Measurements from ENCODE around the gene ZMYND8. TPM values are rescaled to one million over a fixed set of nuclear protein-coding genes. Genes with fewer than 3 reads are reported as not detected.

Gene ZMYND8
- total and polyA plus RNA-seq, 10 of the 15 experiments (the other 5 are each of a cell fraction or from before 2014, with no cell fraction given): 12.9 to 54.8 (median 23.1) TPM

DNA sequence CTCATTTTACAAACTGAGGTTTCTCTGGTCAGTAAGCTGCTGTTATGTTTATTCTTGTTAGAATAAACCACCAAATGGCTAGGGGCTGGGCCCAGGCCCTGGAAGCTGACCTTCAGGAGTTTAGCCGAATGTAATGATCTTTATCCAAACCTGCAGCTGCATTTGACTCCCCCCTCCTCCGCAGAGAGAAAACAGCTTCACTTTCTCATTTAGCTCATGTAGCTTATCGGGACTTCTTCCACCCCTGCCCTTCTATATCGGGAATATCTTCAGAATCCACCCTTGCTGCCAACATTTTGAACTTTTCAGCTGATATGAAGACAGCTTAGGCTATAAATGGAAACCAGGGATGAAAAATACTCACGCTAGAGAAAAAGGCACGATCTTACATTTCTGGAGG, 102.6 kb downstream of the ZMYND8 start:
- ATAC-seq (no peak), DNase-seq (ENCODE audit: low read depth, low spot score) (no peak), FAIRE-seq (no peak)
- POLR2A ChIA-PET: interaction anchor here (0.6 kb wide), 1 partner anchor 360 kb away, joined by 3 read pairs; no protein-coding TSS in a partner anchor
- H2AFZ ChIP-seq (ENCODE audit: control insufficient read depth, low read depth, low read length): no peak overlapping the region
- CTCF ChIA-PET: interaction anchor here (0.6 to 2.3 kb wide), 5 partner anchors 18 to 367 kb away, joined by 3 to 14 read pairs (median 5); no protein-coding TSS in a partner anchor
- H4K20me1 ChIP-seq (ENCODE audit: control insufficient read depth, insufficient read depth): no peaks in the 10 kb centered on the region; the same call in 1 of the 2 replicates
- no peaks in the 10 kb centered on the region for H3K27me3 ChIP-seq (replicated peaks in 1 of 2; ENCODE audit: control insufficient read depth in 2 of 2, insufficient read depth in 2 of 2, low read length in 1 of 2)
- H3K36me3 ChIP-seq (ENCODE audit: control insufficient read depth in 2 of 2, insufficient read depth in 2 of 2, low read length in 1 of 2): peaks cover 27 to 38% of the 10 kb centered on the region in 2 experiments
- H3K9ac ChIP-seq (ENCODE audit: control insufficient read depth, insufficient read depth, low read length): no peak overlapping the region
- H3K79me2 ChIP-seq (ENCODE audit: control insufficient read depth, insufficient read depth, low read length): peaks cover 24% of the 10 kb centered on the region
- no peak overlapping the region for H3K4me3 ChIP-seq
- SMC1A ChIA-PET (ENCODE audit: uncharacterized antibody, unreplicated experiment): interaction anchor here (0.8 to 2.1 kb wide), 5 partner anchors 9 to 130 kb away, joined by 3 to 11 read pairs (median 5); no protein-coding TSS in a partner anchor
- intact Hi-C loops (cut with micrococcal nuclease; ENCODE audit: unreplicated experiment) (no loop called here), in situ Hi-C loops (cut with MboI) (no loop called here)
- H3K4me1 ChIP-seq (ENCODE audit: control insufficient read depth, insufficient read depth, low read length): peaks cover 9% of the 10 kb centered on the region
- RAD21 ChIA-PET (ENCODE audit: unreplicated experiment): no interaction called here
- H3K27ac ChIP-seq (ENCODE audit: control insufficient read depth, insufficient read depth): no peak overlapping the region
- TSS peak; percentile 15 for BruUV-seq (replicated peaks)
- WGBS (ENCODE audit: insufficient coverage, insufficient replicate concordance, low lambda C conversion rate, missing lambda C conversion rate): 83% methylated on average over 6 of the region's 6 CpGs
- H3K4me2 ChIP-seq (ENCODE audit: control insufficient read depth, insufficient read depth): no peak overlapping the region
- TF ChIP-seq ESRRA (IDR thresholded peaks at IDR 0.05; ENCODE audit: low read length): no peak
- TF ChIP-seq ATF7 (IDR thresholded peaks at IDR 0.05; ENCODE audit: low read depth): no peak
- no peak for TF ChIP-seq MXI1 (IDR thresholded peaks at IDR 0.05; ENCODE audit: low read depth, low read length)
- TF ChIP-seq, protein P1, sequence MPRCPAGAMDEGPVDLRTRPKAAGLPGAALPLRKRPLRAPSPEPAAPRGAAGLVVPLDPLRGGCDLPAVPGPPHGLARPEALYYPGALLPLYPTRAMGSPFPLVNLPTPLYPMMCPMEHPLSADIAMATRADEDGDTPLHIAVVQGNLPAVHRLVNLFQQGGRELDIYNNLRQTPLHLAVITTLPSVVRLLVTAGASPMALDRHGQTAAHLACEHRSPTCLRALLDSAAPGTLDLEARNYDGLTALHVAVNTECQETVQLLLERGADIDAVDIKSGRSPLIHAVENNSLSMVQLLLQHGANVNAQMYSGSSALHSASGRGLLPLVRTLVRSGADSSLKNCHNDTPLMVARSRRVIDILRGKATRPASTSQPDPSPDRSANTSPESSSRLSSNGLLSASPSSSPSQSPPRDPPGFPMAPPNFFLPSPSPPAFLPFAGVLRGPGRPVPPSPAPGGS (IDR thresholded peaks at IDR 0.05; ENCODE audit: borderline replicate concordance, insufficient read depth, low read depth, low read length, poor library complexity, severe bottlenecking): no peak
- TF ChIP-seq NR2F1 (conservative IDR thresholded peaks at IDR 0.05): no peak
- no peak for TF ChIP-seq RBBP5 (conservative IDR thresholded peaks at IDR 0.05)
- TF ChIP-seq, protein P2, sequence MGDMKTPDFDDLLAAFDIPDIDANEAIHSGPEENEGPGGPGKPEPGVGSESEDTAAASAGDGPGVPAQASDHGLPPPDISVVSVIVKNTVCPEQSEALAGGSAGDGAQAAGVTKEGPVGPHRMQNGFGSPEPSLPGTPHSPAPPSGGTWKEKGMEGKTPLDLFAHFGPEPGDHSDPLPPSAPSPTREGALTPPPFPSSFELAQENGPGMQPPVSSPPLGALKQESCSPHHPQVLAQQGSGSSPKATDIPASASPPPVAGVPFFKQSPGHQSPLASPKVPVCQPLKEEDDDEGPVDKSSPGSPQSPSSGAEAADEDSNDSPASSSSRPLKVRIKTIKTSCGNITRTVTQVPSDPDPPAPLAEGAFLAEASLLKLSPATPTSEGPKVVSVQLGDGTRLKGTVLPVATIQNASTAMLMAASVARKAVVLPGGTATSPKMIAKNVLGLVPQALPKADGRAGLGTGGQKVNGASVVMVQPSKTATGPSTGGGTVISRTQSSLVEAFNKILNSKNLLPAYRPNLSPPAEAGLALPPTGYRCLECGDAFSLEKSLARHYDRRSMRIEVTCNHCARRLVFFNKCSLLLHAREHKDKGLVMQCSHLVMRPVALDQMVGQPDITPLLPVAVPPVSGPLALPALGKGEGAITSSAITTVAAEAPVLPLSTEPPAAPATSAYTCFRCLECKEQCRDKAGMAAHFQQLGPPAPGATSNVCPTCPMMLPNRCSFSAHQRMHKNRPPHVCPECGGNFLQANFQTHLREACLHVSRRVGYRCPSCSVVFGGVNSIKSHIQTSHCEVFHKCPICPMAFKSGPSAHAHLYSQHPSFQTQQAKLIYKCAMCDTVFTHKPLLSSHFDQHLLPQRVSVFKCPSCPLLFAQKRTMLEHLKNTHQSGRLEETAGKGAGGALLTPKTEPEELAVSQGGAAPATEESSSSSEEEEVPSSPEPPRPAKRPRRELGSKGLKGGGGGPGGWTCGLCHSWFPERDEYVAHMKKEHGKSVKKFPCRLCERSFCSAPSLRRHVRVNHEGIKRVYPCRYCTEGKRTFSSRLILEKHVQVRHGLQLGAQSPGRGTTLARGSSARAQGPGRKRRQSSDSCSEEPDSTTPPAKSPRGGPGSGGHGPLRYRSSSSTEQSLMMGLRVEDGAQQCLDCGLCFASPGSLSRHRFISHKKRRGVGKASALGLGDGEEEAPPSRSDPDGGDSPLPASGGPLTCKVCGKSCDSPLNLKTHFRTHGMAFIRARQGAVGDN (IDR thresholded peaks at IDR 0.05): no peak
- TF ChIP-seq SIX5 (IDR thresholded peaks at IDR 0.05; ENCODE audit: low read depth, low read length, severe bottlenecking): no peak
- no peak for TF ChIP-seq ZNF207 (IDR thresholded peaks at IDR 0.05; ENCODE audit: borderline replicate concordance)
- TF ChIP-seq EED (IDR thresholded peaks at IDR 0.05; ENCODE audit: low read depth): no peak
- no peak for TF ChIP-seq NFIC (IDR thresholded peaks at IDR 0.05; ENCODE audit: low read depth, low read length)
- TF ChIP-seq NR2C2 (IDR thresholded peaks at IDR 0.05; ENCODE audit: borderline replicate concordance, control insufficient read depth, insufficient read length, low read depth): no peak
- TF ChIP-seq CREB1 (IDR thresholded peaks at IDR 0.05; ENCODE audit: low read depth): no peak
- TF ChIP-seq SP1 (IDR thresholded peaks at IDR 0.05; ENCODE audit: low read depth, low read length): no peak
- H3K9me3 ChIP-seq (replicated peaks; ENCODE audit: control insufficient read depth, insufficient read depth, low read length): no peaks in the 10 kb centered on the region

Measured in GM12878 (cell line).